Small intestine (tissue), 7 donors: ENCODE data around the gene KRT2. TPM values are rescaled to one million over a fixed set of nuclear protein-coding genes. Genes with fewer than 3 reads are reported as not detected.

Experiments
- DNase-seq, 2 donors: peaks; one replicate each; pipeline versions ENCODE4 v3.0.0 to v3.0.0-alpha.2; 2013
- FAIRE-seq: peaks from 2 replicates; lab custom pipeline; 2012; peaks lifted over from hg19 to GRCh38; lab: Jason Lieb, UNC
- H3K27ac ChIP-seq, 3 donors: one replicate each; pipeline ENCODE4 v1.5.1; 2013; ENCODE audit warnings: low read length in 2 of 3, mild to moderate bottlenecking in 2 of 3, control low read depth in 1 of 3, inconsistent platforms in 1 of 3, low read depth in 1 of 3, moderate library complexity in 1 of 3
- H3K27me3 ChIP-seq, 3 donors: one replicate each; pipeline ENCODE4 v1.6.1; 2013; ENCODE audit warnings: low read length in 3 of 3, inconsistent platforms in 1 of 3; ENCODE audit not compliant: control insufficient read depth in 3 of 3, insufficient read depth in 3 of 3
- H3K36me3 ChIP-seq, 3 donors: one replicate each; pipeline ENCODE4 v1.6.1; 2013; ENCODE audit warnings: low read length in 3 of 3, inconsistent platforms in 1 of 3, low read depth in 1 of 3, mild to moderate bottlenecking in 1 of 3, moderate library complexity in 1 of 3; ENCODE audit not compliant: control insufficient read depth in 3 of 3, insufficient read depth in 2 of 3
- H3K4me1 ChIP-seq, 3 donors: one replicate each; pipeline ENCODE4 v1.6.1; 2013; ENCODE audit warnings: low read length in 2 of 3, inconsistent platforms in 1 of 3, low read depth in 1 of 3, mild to moderate bottlenecking in 1 of 3, moderate library complexity in 1 of 3; ENCODE audit not compliant: control insufficient read depth in 3 of 3, insufficient read depth in 2 of 3
- H3K4me3 ChIP-seq, 3 donors: one replicate each; pipeline ENCODE4 v1.5.1; 2013; ENCODE audit warnings: low read length in 3 of 3, control low read depth in 1 of 3, inconsistent platforms in 1 of 3, low read depth in 1 of 3, mild to moderate bottlenecking in 1 of 3, moderate library complexity in 1 of 3
- H3K9me3 ChIP-seq, 2 donors: one replicate each; pipeline ENCODE4 v1.6.1; 2013; ENCODE audit warnings: low read depth in 1 of 2, low read length in 1 of 2; ENCODE audit not compliant: control insufficient read depth in 2 of 2, insufficient read depth in 1 of 2
- WGBS, 3 donors: extraction: QIAGEN DNeasy Blood & Tissue Kit; methylation state at CpG; one replicate each; pipeline ENCODE4 v1.1.7; 2013; 5-methylcytosine and 5-hydroxymethylcytosine counted together
- polyA plus RNA-seq, 4 donors: library from polyadenylated mRNA; stranded (reverse) in 3 of 4; unstranded in 1 of 4; fragments of 200-250 nt in 3 of 4; fragments of 120-200 nt in 1 of 4; gene quantifications; one replicate each; pipeline versions ENCODE4 v1.2.1 to v1.2.3, GENCODE V29; 2013
- donor health status: healthy with polysubstance abuse.
- donor health status: control.
- donor health status: control.
- donor health status: Bipolar disorder and iron deficiency.
- donor health status: healthy.

Gene KRT2
- polyA plus RNA-seq, 4 donors, result 1.1 to 2.2 (median 1.1) TPM; not detected in 1

DNA sequence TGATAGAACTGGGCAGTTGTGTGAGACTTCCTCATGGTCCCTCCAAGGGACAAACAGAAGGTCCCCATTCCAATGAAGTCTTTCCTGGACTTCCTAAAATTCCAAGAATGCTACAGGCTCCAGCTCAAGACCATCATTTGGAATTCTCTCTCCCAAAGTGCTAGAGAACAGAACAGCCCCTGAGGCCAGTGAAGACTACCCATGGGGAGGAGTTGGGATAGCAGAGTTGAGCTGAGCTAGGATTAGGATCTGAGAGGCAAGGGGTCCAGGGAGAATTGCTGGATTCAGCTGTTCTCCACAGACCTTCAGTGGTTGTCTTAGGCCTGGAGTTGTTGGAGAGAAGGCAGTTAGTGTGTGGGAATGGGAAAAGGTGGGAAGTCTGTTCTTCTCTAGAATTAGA is 17.4 kb upstream of the KRT2 start:
- Histone ChIP-seq H3K9me3 (no peaks in the 10 kb centered on the region), H3K4me3 (no peak overlapping the region), H3K27ac (no peak overlapping the region), H3K27me3 (peaks cover 0 to 7% (median 0%) of the 10 kb centered on the region in 3 donors), H3K36me3 (no peaks in the 10 kb centered on the region), H3K4me1 (peaks cover 0 to 8% (median 5%) of the 10 kb centered on the region in 3 donors)
- DNase-seq, result no peak
- FAIRE-seq, result no peak

DNA sequence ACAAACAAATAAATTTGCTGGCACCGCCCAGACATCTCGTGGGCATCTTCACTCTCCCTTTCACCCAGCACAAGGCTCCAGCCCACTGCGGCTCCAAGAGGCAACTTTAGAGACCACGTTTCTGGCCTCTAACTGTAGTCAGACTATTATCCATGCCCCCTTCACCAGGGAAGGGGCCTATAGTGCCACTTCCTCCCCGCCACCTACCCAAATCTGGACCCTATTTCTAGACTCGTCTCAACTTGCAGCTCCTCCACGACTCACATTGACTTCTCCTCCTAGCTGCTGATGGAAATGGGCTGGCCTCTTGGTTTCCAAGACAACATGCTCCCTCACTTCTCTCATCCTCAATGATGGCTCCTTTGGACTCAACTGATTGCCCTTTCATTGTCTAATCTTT is 15.9 kb upstream of the KRT2 start:
- WGBS, 3 donors, result 77 to 82% (median 80%) methylated on average over 7 of the region's 7 CpGs
- Histone ChIP-seq H3K27me3 (peaks cover 0 to 3% (median 0%) of the 10 kb centered on the region in 3 donors), H3K9me3 (no peaks in the 10 kb centered on the region), H3K36me3 (no peaks in the 10 kb centered on the region), H3K4me3 (no peak overlapping the region), H3K4me1 (peaks cover 0 to 9% (median 2%) of the 10 kb centered on the region in 3 donors), H3K27ac (no peak overlapping the region)
- no peak for FAIRE-seq
- no peak for DNase-seq

DNA sequence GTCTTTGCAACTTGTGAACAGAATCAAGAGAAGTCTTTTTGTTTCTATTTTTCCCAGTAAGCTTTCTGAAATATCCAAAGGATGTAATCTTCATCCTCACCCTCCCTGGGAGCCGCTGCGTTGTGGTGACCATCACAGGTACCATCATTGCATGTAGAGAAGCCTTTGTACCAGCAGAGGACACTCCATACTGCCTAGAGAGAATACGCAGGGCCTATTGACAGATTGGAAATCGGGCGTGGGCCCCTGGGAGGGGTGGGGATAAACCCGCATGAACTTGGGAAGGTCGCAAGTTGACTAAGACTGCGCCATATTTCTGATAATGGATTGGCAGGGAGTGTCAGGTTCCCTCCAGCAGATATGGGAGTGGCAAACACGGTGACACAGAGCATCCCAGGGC is 15.5 kb upstream of the KRT2 start:
- Histone ChIP-seq H3K36me3 (no peaks in the 10 kb centered on the region), H3K4me1 (peaks cover 0 to 13% (median 2%) of the 10 kb centered on the region in 3 donors), H3K27ac (no peak overlapping the region), H3K27me3 (peaks cover 0 to 3% (median 0%) of the 10 kb centered on the region in 3 donors), H3K4me3 (no peak overlapping the region), H3K9me3 (no peaks in the 10 kb centered on the region)
- no peak for FAIRE-seq
- no peak for DNase-seq
- 42 to 55% (median 49%) methylated on average over 9 of the region's 9 CpGs for WGBS, 3 donors

DNA sequence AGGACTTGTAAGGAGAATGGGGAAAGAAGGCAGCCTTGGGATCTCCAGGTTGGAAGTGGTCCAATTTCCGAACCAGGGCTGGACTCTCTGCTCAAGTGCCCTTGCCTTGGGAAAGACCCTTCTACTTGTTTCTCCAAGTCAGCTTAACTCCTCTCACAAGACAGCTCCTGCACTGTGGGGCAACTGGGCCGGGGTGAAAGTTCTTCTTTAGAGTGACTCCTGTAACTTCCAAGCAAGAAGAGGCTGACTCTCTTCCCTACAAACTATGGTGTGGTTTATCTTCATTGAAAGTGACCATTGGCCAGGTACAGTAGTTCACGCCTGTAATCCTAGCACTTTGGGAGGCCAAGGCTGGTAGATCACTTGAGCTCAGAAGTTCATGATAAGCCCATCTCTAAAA is 14.5 kb upstream of the KRT2 start:
- Histone ChIP-seq H3K36me3 (no peaks in the 10 kb centered on the region), H3K27me3 (peaks cover 0 to 3% (median 0%) of the 10 kb centered on the region in 3 donors), H3K4me3 (no peak overlapping the region), H3K9me3 (no peaks in the 10 kb centered on the region), H3K27ac (peak overlapping the region in 1 of 3 donors; percentile 57), H3K4me1 (peaks cover 0 to 23% (median 2%) of the 10 kb centered on the region in 3 donors)
- FAIRE-seq (no peak), DNase-seq (peak; percentile 64 to 65)
- WGBS, 3 donors, result 51 to 72% (median 55%) methylated on average over 3 of the region's 3 CpGs

DNA sequence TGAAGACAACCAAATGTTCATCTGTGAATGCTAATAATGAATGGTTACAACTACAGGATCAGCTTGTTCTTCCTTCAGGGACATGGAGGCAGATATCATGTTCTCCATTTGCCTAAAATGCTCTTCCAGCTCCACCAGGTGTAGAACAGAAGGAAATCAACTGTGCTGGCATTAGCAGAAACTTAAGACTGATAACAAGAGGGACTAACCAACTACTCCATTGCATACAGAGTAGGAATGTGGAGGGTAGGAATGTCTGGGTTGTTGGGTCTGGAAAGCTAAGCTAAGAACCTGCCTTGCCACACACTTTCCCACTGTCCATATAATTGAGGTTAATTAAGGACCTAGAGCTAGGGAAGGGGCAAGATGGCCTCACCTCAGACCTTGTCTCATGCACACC is 11.4 kb upstream of the KRT2 start:
- Histone ChIP-seq H3K27me3 (peaks cover 0 to 3% (median 0%) of the 10 kb centered on the region in 3 donors), H3K36me3 (no peaks in the 10 kb centered on the region), H3K27ac (no peak overlapping the region), H3K9me3 (no peaks in the 10 kb centered on the region), H3K4me3 (no peak overlapping the region), H3K4me1 (peaks cover 0 to 23% (median 7%) of the 10 kb centered on the region in 3 donors)
- no peak for DNase-seq
- no peak for FAIRE-seq

- FAIRE-seq (no peak), DNase-seq (no peak)
- H3K4me3 ChIP-seq, result no peak overlapping the region
- H3K27ac ChIP-seq, result peak overlapping the region in 1 of 3 donors; percentile 57
- peaks cover 0 to 23% (median 10%) of the 10 kb centered on the region in 3 donors for H3K4me1 ChIP-seq
- H3K9me3 ChIP-seq, result no peaks in the 10 kb centered on the region
- no peaks in the 10 kb centered on the region for H3K36me3 ChIP-seq
- peaks cover 0 to 3% (median 0%) of the 10 kb centered on the region in 3 donors for H3K27me3 ChIP-seq
Observed at GRCh38 chr12:52662918-52663229, 10.9 kb upstream of the KRT2 start.

GRCh38 chr12:52662093-52662917 is 10.3 kb upstream of the KRT2 start:
- H3K36me3 ChIP-seq, result no peaks in the 10 kb centered on the region
- peaks cover 0 to 29% (median 10%) of the 10 kb centered on the region in 3 donors for H3K4me1 ChIP-seq
- no peaks in the 10 kb centered on the region for H3K27me3 ChIP-seq
- no peak overlapping the region for H3K4me3 ChIP-seq
- H3K27ac ChIP-seq, result peak overlapping the region in 1 of 3 donors; percentile 57
- 66 to 77% (median 76%) methylated on average over 10 of the region's 10 CpGs for WGBS, 3 donors
- H3K9me3 ChIP-seq, result no peaks in the 10 kb centered on the region
- FAIRE-seq (no peak), DNase-seq (peak in 1 of 2 donors; percentile 65)

GRCh38 chr12:52661668-52662067 is 9.7 kb upstream of the KRT2 start:
- FAIRE-seq (no peak), DNase-seq (no peak)
- Histone ChIP-seq H3K36me3 (no peaks in the 10 kb centered on the region), H3K27me3 (no peaks in the 10 kb centered on the region), H3K4me1 (peaks cover 0 to 34% (median 11%) of the 10 kb centered on the region in 3 donors), H3K27ac (no peak overlapping the region), H3K4me3 (no peak overlapping the region), H3K9me3 (no peaks in the 10 kb centered on the region)
- 93 to 100% (median 96%) methylated on average over 3 of the region's 3 CpGs for WGBS, 3 donors
